BJ (cell line): ENCODE measurements around the gene PITPNM2. TPM values are rescaled to one million over a fixed set of nuclear protein-coding genes. Genes with fewer than 3 reads are reported as not detected.

Experiments used
- CTCF ChIA-PET: fragments of 350-600 bp; formaldehyde crosslinking; extraction: SDS; loops from one replicate; lab custom pipeline; 2021; ENCODE audit warnings: antibody characterized with exemption, inconsistent platforms; lab: Yijun Ruan, JAX
- POLR2A ChIA-PET: fragments of 300-600 bp; sonication (Branson Sonifier 250); formaldehyde crosslinking; extraction: SDS; loops from one replicate; lab custom pipeline; 2021; ENCODE audit warnings: antibody characterized with exemption; lab: Charles Lee
- DNase-seq: peaks from one replicate; pipeline ENCODE4 v3.0.0-alpha.2; 2011; ENCODE audit warnings: low read depth
- H3K27me3 ChIP-seq: 2 replicates; pipeline ENCODE4 v1.6.0; 2011; ENCODE audit warnings: low read length; ENCODE audit not compliant: control insufficient read depth, insufficient read depth
- H3K36me3 ChIP-seq: 2 replicates; pipeline ENCODE4 v1.5.1; 2011; ENCODE audit warnings: low read length; ENCODE audit not compliant: control insufficient read depth, insufficient read depth
- H3K4me3 ChIP-seq: 2 replicates; pipeline ENCODE4 v1.5.1; 2011; ENCODE audit warnings: low read depth, mild to moderate bottlenecking, control low read depth, low read length
- CTCF ChIP-seq: IDR thresholded peaks from 2 replicates; pipeline ENCODE4 v1.5.1; 2011; ENCODE audit warnings: low read depth, mild to moderate bottlenecking, control low read depth, inconsistent platforms, low read length, moderate library complexity; ENCODE audit not compliant: insufficient read depth
- polyA plus RNA-seq: library from polyadenylated mRNA; depleted of rRNA; stranded (reverse); fragments of >200 nt; gene quantifications from 2 replicates; pipeline ENCODE4 v1.2.3, GENCODE V29; 2011

The PITPNM2 gene
- polyA plus RNA-seq, 1 experiment: 1.3 TPM

GRCh38 chr12:123122626-123123025, 28.3 kb downstream of the PITPNM2 start:
- CTCF ChIA-PET: interaction anchor here (1.5 kb wide), 1 partner anchor 29 kb away, joined by 3 read pairs; no protein-coding TSS in a partner anchor
- no peak overlapping the region for H3K4me3 ChIP-seq
- TF ChIP-seq CTCF: no peak
- no peak for DNase-seq
- H3K36me3 ChIP-seq: no peaks in the 10 kb centered on the region
- POLR2A ChIA-PET: no interaction called here
- peaks cover 2% of the 10 kb centered on the region; the same call in 1 of the 2 replicates for H3K27me3 ChIP-seq

GRCh38 chr12:123121670-123122069, 29.2 kb downstream of the PITPNM2 start:
- no peaks in the 10 kb centered on the region for H3K36me3 ChIP-seq
- ChIA-PET POLR2A (no interaction called here), CTCF (no interaction called here)
- no peak for TF ChIP-seq CTCF
- peaks cover 2% of the 10 kb centered on the region; the same call in 1 of the 2 replicates for H3K27me3 ChIP-seq
- DNase-seq: no peak
- no peak overlapping the region for H3K4me3 ChIP-seq

GRCh38 chr12:123120452-123121166, 30.3 kb downstream of the PITPNM2 start:
- no peak for TF ChIP-seq CTCF
- Histone ChIP-seq H3K27me3 (peaks cover 2% of the 10 kb centered on the region; the same call in 1 of the 2 replicates), H3K36me3 (no peaks in the 10 kb centered on the region), H3K4me3 (no peak overlapping the region)
- POLR2A ChIA-PET: no interaction called here
- no peak for DNase-seq
- CTCF ChIA-PET: interaction anchor here (1.0 kb wide), 1 partner anchor 31 kb away, joined by 3 read pairs; no protein-coding TSS in a partner anchor

GRCh38 chr12:123119808-123120207, 31.1 kb downstream of the PITPNM2 start:
- POLR2A ChIA-PET: no interaction called here
- CTCF ChIA-PET: interaction anchor here (0.6 to 1.0 kb wide), 2 partner anchors 32 to 913 kb away, joined by 3 read pairs; no protein-coding TSS in a partner anchor
- peaks cover 2% of the 10 kb centered on the region; the same call in 1 of the 2 replicates for H3K27me3 ChIP-seq
- DNase-seq: no peak
- H3K4me3 ChIP-seq: no peak overlapping the region
- no peaks in the 10 kb centered on the region for H3K36me3 ChIP-seq
- no peak for TF ChIP-seq CTCF

- H3K36me3 ChIP-seq: no peaks in the 10 kb centered on the region
- DNase-seq: no peak
- ChIA-PET POLR2A (no interaction called here), CTCF (interaction anchor here (1.1 kb wide), 1 partner anchor 33 kb away, joined by 3 read pairs; no protein-coding TSS in a partner anchor)
- TF ChIP-seq CTCF: no peak
- H3K4me3 ChIP-seq: no peak overlapping the region
- peaks cover 2% of the 10 kb centered on the region; the same call in 1 of the 2 replicates for H3K27me3 ChIP-seq
Measured at GRCh38 chr12:123118497-123118896, 32.4 kb downstream of the PITPNM2 start.
